GM21360 (cell line): ENCODE results near the gene APMAP.
A peak's percentile ranks its signal among the peaks of the same experiment; 100 is the strongest.

ENCODE experiments used
- ATAC-seq: cut with Tn5 transposase; IDR thresholded peaks from one replicate; pipeline ENCODE4 v1.9.1; 2021; ENCODE audit warnings: mild to moderate bottlenecking, moderate library complexity; ENCODE audit not compliant: unreplicated experiment

Gene APMAP

GRCh38 chr20:24991897-24992486, 559 bp downstream of the APMAP start:
- ATAC-seq: peak; percentile 21

GRCh38 chr20:24990810-24991252, 1.7 kb downstream of the APMAP start:
- ATAC-seq: no peak

DNA sequence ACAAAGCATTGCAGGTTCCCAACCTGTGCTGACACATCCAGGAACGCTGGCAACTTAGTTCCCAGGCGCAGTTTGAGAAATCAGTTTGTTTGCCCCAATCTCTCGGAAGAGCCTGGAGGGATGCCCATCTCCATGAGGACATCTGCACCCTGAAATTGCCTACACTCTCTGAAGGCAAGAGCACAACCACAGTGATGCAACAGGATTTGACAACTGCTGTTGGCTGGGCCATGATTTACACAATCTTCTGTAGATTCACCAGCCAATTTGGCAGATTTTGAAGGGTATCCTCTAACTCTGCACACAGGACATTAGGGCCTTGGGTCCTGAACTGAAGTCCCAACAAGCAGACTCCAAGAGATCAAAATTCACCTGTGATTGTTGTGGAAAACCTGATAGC, 3.4 kb downstream of the APMAP start:
- ATAC-seq: no peak

DNA sequence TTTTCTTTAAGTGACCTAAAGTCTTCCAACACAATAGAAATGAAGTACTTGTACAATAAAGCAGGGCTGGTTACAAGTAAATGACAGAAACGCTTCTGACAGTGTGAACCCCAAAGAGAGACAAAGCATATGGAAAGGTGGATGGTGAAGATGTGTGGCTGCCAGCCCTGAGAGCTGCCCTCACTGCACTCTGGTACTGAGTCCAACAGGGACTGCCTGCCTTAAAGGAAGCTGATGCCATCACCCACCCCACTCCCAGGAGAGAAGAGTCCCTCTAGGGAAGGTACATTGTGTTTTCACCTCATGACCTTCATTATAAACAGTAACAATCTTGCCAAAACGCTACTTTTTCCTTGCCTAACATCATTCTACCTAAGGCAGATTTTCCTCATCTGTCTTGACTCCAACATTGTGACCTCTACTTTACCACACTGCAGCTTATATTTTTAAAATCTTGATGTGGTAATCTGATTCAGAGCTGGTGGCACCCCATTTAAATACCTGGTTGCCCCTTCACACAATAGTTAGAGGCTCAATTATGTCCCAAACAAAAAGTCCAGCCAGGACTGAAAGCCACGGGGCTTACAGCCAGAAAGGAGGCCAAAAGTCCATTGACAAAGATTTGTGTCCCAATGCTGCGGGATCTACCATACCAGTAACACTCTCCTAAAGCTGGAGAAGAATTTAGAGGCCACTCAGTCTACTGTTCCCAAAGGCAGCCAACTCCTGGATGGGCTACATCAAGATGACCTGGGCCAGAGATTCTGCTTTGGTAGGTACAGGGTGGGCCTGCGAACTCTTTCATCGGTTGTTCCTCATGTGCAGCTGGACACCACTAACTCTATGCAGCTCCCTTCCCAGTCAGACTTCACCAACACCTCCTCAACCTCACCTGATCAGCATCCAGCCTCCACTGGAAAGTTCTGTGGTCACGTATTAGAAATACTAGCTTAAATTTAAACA, 4.4 kb downstream of the APMAP start:
- ATAC-seq: no peak

DNA sequence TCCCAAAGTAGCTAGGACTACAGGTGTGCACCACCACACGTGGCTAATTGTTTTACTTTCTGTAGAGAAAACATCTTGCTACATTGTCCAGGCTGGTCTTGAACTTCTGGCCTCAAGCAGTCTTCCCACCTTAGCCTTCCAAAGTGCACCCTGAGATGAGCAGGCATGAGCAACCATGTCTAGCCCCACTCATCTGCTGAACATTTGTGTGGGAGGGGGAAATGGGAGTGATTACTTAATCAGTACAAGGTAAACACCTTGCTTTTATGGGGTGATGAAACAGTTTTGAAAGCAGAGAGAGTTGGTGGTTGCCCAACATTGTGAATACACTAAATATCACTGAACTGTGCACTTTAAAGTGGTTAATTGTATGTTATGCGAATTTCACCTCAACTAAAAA, 5.3 kb downstream of the APMAP start:
- ATAC-seq: no peak

GRCh38 chr20:24986436-24987015, 6.0 kb downstream of the APMAP start:
- ATAC-seq: no peak

DNA sequence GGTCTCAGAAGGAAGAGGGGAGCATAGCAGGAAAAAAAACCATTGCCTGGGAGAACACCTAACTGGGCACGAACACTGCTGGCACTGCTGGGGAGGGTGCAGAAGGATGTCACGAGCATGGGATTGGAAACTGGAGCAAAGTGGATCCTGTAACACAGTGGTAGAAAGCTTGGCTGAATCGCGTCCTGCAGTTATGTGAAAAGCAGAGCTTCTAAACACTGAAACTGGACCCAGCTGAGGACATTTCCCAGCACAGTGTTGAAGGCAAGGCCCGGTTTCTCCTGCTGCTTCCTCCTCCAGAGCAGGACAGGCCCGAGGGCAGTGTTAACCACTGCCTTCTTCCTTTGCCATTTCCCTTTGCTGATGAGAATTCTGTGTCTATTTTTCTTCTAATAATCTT, 6.7 kb downstream of the APMAP start:
- ATAC-seq: no peak

GRCh38 chr20:24984961-24985640, 7.5 kb downstream of the APMAP start:
- ATAC-seq: no peak

GRCh38 chr20:24983896-24984295, 8.7 kb downstream of the APMAP start:
- no peak for ATAC-seq

GRCh38 chr20:24981790-24982189, 10.8 kb downstream of the APMAP start:
- ATAC-seq: no peak

- no peak for ATAC-seq
Observed at GRCh38 chr20:24981282-24981681, 11.3 kb downstream of the APMAP start.

DNA sequence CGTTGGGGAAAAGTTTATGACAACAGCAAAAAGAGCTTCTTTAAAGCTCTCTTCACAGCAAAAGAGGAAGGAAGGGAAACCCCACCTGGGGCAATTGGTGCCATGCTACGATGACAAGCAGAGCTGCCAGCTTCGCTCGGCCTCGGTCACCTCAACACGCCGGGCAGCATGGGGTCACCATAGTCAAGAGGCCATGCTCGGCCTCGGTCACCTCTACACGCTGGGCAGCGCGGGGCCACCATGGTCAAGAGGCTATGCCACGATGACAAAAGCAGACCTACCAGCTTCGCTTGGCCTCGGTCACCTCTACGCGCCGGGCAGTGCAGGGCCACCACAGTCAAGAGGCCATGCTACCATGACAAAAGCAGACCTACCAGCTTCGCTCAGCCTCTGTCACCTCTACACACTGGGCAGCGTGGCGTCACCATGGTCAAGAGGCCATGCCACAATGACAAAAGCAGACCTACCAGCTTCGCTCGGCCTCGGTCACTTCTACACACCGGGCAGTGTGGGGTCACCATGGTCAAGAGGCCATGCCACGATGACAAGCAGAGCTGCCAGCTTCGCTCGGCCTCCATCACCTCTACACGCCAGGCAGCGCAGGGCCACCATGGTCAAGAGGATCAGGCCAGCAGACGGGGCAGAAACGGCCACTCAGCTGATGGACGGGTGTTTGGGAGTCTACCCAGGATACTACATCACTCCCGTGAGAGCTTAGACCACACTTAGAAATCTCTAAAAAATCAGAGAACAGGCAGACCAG, 12.1 kb downstream of the APMAP start:
- no peak for ATAC-seq

GRCh38 chr20:24979036-24979960, 13.3 kb downstream of the APMAP start:
- no peak for ATAC-seq

DNA sequence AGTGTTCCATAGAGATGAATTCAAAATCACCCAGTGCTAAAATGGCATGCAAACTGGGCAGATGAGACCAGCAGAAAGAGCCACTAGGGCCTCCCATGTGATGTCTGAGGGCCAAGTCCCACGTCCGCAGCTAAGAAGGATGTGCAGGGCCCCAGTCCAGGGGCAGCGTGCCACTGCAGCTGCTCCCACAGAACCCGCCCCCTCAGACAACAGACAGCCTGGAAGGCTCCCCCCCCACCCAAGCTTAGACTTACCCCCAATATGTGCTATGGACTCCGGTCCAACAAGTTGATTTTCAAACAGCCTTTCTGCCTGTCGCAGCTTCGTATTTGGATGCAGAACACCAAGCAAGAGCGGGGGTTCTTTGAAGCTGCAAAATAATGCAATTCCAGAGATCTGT, 14.0 kb downstream of the APMAP start:
- ATAC-seq: no peak

GRCh38 chr20:24977797-24978196, 14.8 kb downstream of the APMAP start:
- no peak for ATAC-seq

- no peak for ATAC-seq
Observed at GRCh38 chr20:24977336-24977735, 15.2 kb downstream of the APMAP start.

DNA sequence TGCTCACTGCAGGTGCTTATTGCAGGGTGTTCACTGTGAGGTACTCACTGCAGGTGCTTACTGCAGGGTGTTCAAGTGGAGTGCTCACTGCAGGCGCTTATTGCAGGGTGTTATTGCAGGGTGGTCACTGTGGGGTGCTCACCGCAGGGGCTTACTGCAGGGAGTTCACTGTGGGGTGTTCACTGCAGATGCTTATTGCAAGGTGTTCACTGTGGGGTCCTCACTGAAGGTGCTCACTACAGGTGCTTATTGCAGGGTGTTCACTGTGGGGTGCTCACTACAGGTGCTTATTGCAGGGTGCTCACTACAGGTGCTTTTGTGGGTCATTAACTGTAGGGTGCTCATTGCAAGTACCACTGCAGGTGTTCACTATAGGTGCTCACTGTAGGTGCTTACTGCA, 20.2 kb downstream of the APMAP start:
- ATAC-seq: no peak

- no peak for ATAC-seq
Observed at GRCh38 chr20:24971376-24972101, 21.0 kb downstream of the APMAP start.

DNA sequence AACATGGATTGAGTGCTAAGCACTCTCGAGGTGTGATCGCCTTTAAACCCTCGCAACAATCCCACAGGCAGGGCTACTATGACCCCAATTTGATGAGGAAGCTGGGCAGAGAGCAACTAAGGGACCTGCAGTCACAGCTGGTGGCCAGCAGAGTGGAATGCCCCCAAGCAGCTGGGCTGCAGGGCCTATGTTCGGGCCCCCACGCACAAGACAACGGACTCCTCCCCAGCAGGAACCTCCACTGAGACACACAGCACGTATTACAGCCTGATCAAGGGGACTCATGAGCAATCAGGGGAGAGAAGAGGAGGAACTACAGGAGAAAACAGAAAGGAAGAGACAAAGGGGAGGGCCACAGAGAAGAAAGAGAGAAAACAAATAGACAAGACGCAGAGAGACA, 21.8 kb downstream of the APMAP start:
- no peak for ATAC-seq
